B cell (primary cell): ENCODE data around the gene S100A5. TPM values are rescaled to one million over a fixed set of nuclear protein-coding genes. Genes with fewer than 3 reads are reported as not detected.

Source experiments
- ATAC-seq: fragments of 200-7000 bp; cut with Tn5 transposase; one replicate; pipeline ENCODE4 v1.10.0; 2021; ENCODE audit warnings: low read depth, mild to moderate bottlenecking, moderate number of reproducible peaks, moderate library complexity
- CTCF ChIA-PET: fragments of 350-600 bp; sonication (Branson Sonifier 250); formaldehyde crosslinking; loops from one replicate; lab custom pipeline; 2021; ENCODE audit warnings: antibody characterized with exemption, inconsistent platforms; lab: Charles Lee
- POLR2A ChIA-PET: fragments of 350-600 bp; sonication (Branson Sonifier 250); formaldehyde crosslinking; loops from one replicate; lab custom pipeline; 2021; ENCODE audit warnings: antibody characterized with exemption; lab: Charles Lee
- DNase-seq: peaks from one replicate; pipeline ENCODE4 v3.0.0; 2013
- H2AFZ ChIP-seq: 2 replicates; pipeline ENCODE4 v1.6.1; 2012; ENCODE audit warnings: mild to moderate bottlenecking, low read depth, low read length; ENCODE audit not compliant: insufficient read depth, poor library complexity, severe bottlenecking
- H3K27ac ChIP-seq, 2 donors: 1 replicate in 1 of 2; 2 replicates in 1 of 2; pipeline ENCODE4 v1.5.1; 2012 to 2013; ENCODE audit warnings: low read length in 2 of 2, mild to moderate bottlenecking in 2 of 2, moderate library complexity in 1 of 2
- H3K27me3 ChIP-seq, 4 experiments: fragments of 200-600 bp in 1 of 4; sonication (generic) in 1 of 4; replicated peaks in 1 of 4; 1 replicate in 2 of 4; 2 replicates in 2 of 4; pipeline versions ENCODE4 v1.6.1 to v1.7.0; 2013 to 2016; ENCODE audit warnings: low read length in 3 of 4, mild to moderate bottlenecking in 2 of 4, mixed read lengths in 1 of 4, moderate library complexity in 1 of 4; ENCODE audit not compliant: insufficient read depth in 4 of 4, control insufficient read depth in 3 of 4; ENCODE audit errors: control extremely low read depth in 1 of 4
- H3K36me3 ChIP-seq, 2 experiments: replicated peaks in 1 of 2; 1 replicate in 1 of 2; 2 replicates in 1 of 2; pipeline versions ENCODE4 v1.6.1 to v1.7.1; 2013; ENCODE audit warnings: low read length in 1 of 2; ENCODE audit not compliant: insufficient read depth in 2 of 2, control insufficient read depth in 1 of 2; ENCODE audit errors: control extremely low read depth in 1 of 2, extremely low read depth in 1 of 2
- H3K4me1 ChIP-seq, 2 donors: fragments of 200-600 bp in 1 of 2; sonication (generic) in 1 of 2; 1 replicate in 1 of 2; 2 replicates in 1 of 2; pipeline versions ENCODE4 v1.5.1 to v1.6.1; 2013 to 2017; ENCODE audit warnings: low read length in 2 of 2; ENCODE audit not compliant: control insufficient read depth in 2 of 2, insufficient read depth in 2 of 2
- H3K4me2 ChIP-seq: replicated peaks from 2 replicates; pipeline ENCODE3; 2012; ENCODE audit warnings: mild to moderate bottlenecking, low read depth, low read length; ENCODE audit not compliant: poor library complexity, severe bottlenecking
- H3K4me3 ChIP-seq, 5 experiments: fragments of 200-600 bp in 1 of 5; sonication (generic) in 1 of 5; 1 replicate in 3 of 5; 2 replicates in 2 of 5; pipeline versions ENCODE4 v1.5.1 to v1.7.0; 2011 to 2016; ENCODE audit warnings: low read length in 4 of 5, mild to moderate bottlenecking in 4 of 5, low read depth in 2 of 5, control low read depth in 1 of 5, moderate library complexity in 1 of 5; ENCODE audit not compliant: insufficient read depth in 1 of 5; ENCODE audit errors: control extremely low read depth in 1 of 5, extremely low read depth in 1 of 5
- H3K79me2 ChIP-seq: fragments of 200-600 bp; sonication (generic); one replicate; pipeline ENCODE4 v1.6.0; 2016; ENCODE audit warnings: low read length; ENCODE audit not compliant: control insufficient read depth, insufficient read depth
- H3K9ac ChIP-seq: fragments of 200-600 bp; sonication (generic); 2 replicates; pipeline ENCODE4 v1.6.1; 2017; ENCODE audit warnings: mild to moderate bottlenecking, low read length, moderate library complexity
- H3K9me3 ChIP-seq, 3 donors: one replicate each; pipeline versions ENCODE4 v1.6.1 to v1.7.1; 2013; ENCODE audit warnings: low read length in 2 of 3; ENCODE audit not compliant: control insufficient read depth in 2 of 3, insufficient read depth in 1 of 3; ENCODE audit errors: control extremely low read depth in 1 of 3
- H4K20me1 ChIP-seq: 2 replicates; pipeline ENCODE4 v1.6.0; 2012; ENCODE audit warnings: mild to moderate bottlenecking, low read length; ENCODE audit not compliant: insufficient read depth, control insufficient read depth, poor library complexity, severe bottlenecking
- H3K27ac Mint-ChIP-seq: one replicate; pipeline ENCODE4 v1.8.0; 2021; ENCODE audit warnings: mixed read lengths
- H3K27me3 Mint-ChIP-seq: one replicate; pipeline ENCODE4 v1.8.0; 2021; ENCODE audit warnings: mixed read lengths
- H3K4me1 Mint-ChIP-seq: one replicate; pipeline ENCODE4 v1.8.0; 2021; ENCODE audit warnings: mixed read lengths
- H3K4me3 Mint-ChIP-seq: one replicate; pipeline ENCODE4 v1.8.0; 2021; ENCODE audit warnings: mixed read lengths
- H3K9me3 Mint-ChIP-seq: one replicate; pipeline ENCODE4 v1.8.0; 2022; ENCODE audit warnings: mixed read lengths; ENCODE audit not compliant: insufficient read depth
- CTCF ChIP-seq: fragments of 200-600 bp; IDR thresholded peaks from one replicate; pipeline ENCODE4 v1.8.0; 2022; ENCODE audit warnings: antibody characterized with exemption, mild to moderate bottlenecking
- EZH2 ChIP-seq: IDR thresholded peaks from 2 replicates; pipeline ENCODE4 v1.6.1; 2012; ENCODE audit warnings: borderline replicate concordance, low read depth, mild to moderate bottlenecking, moderate library complexity, low read length; ENCODE audit not compliant: insufficient read depth, poor library complexity, severe bottlenecking
- WGBS: methylation state at CpG from one replicate; pipeline ENCODE4 v1.1.5; 2013; ENCODE audit warnings: missing lambda C conversion rate; ENCODE audit not compliant: insufficient coverage; 5-methylcytosine and 5-hydroxymethylcytosine counted together
- intact Hi-C: fragments of 100-400 bp; cut with micrococcal nuclease; formaldehyde crosslinking; loops from one replicate; pipeline ENCODE4 v1.10.0; 2022
- polyA plus RNA-seq: library from polyadenylated mRNA; depleted of rRNA; stranded (reverse); fragments of >200 nt; gene quantifications from 2 replicates; pipeline ENCODE4 v1.2.3, GENCODE V29; 2012
- total RNA-seq, 2 donors: library from RNA; stranded (reverse); fragments of 120-200 nt in 1 of 2; gene quantifications; 1 replicate in 1 of 2; 2 replicates in 1 of 2; pipeline versions ENCODE4 v1.2.3 to v1.2.4, GENCODE V29; 2013 to 2022

S100A5 gene
- total and polyA plus RNA-seq, 2 donors (not counting 1 experiment from before 2014, with no cell fraction given) = 0.64 TPM; not detected in 1

GRCh38 chr1:153494976-153495535 lies 45.7 kb downstream of the S100A5 start:
- H3K4me3 Mint-ChIP-seq = peak overlapping the region; percentile 41
- POLR2A ChIA-PET = interaction anchor here (0.6 kb wide), 2 partner anchors 41 to 496 kb away, joined by 3 read pairs; partner anchors contain the start of gene S100A6
- intact Hi-C loops = loop anchor here (1.0 kb wide), 2 partner anchors 30 to 143 kb away; no protein-coding TSS in a partner anchor

More at GRCh38 chr1:153494976-153495535, 45.7 kb downstream of the S100A5 start:
- H3K27me3 ChIP-seq = peaks cover 0 to 17% (median 6%) of the 10 kb centered on the region in 4 experiments
- H4K20me1 ChIP-seq = no peaks in the 10 kb centered on the region
- H3K36me3 ChIP-seq = no peaks in the 10 kb centered on the region
- CTCF ChIA-PET = interaction anchor here (0.7 to 3.8 kb wide), 22 partner anchors 10 to 180 kb away, joined by 3 to 59 read pairs (median 3); partner anchors contain the start of genes PGLYRP4 and S100A9
- H3K9me3 ChIP-seq = no peaks in the 10 kb centered on the region
- H3K27ac Mint-ChIP-seq = peak overlapping the region; percentile 5
- H3K4me1 Mint-ChIP-seq = peaks cover 10% of the 10 kb centered on the region
- H3K4me1 ChIP-seq = peaks cover 8% of the 10 kb centered on the region in 2 donors
- H3K4me2 ChIP-seq = peak overlapping the region; percentile 32
- no peaks in the 10 kb centered on the region for H3K9me3 Mint-ChIP-seq
- H3K27ac ChIP-seq = no peak overlapping the region
- TF ChIP-seq EZH2 (no peak), CTCF (peak; percentile 88)
- no peak overlapping the region for H2AFZ ChIP-seq
- ATAC-seq (peak; percentile 83), DNase-seq (peak; percentile 80)
- no peak overlapping the region for H3K4me3 ChIP-seq
- WGBS = 18% methylated on average over 5 of the region's 6 CpGs
- H3K79me2 ChIP-seq = no peaks in the 10 kb centered on the region
- peaks cover 40% of the 10 kb centered on the region for H3K27me3 Mint-ChIP-seq
- no peak overlapping the region for H3K9ac ChIP-seq
